H4 (cell line): ENCODE data around the gene CLASRP. TPM values are rescaled to one million over a fixed set of nuclear protein-coding genes. Genes with fewer than 3 reads are reported as not detected.
A peak's percentile ranks its signal among the peaks of the same experiment; 100 is the strongest.

Experiments used
- DNase-seq: peaks from one replicate; pipeline ENCODE4 v3.0.0-alpha.2; 2015; ENCODE audit warnings: low spot score
- total RNA-seq: library from RNA; depleted of rRNA; stranded (reverse); fragments of >200 nt; shearing (Covaris generic); gene quantifications from 2 replicates; pipeline ENCODE4 v1.2.3, GENCODE V29; 2014

CLASRP gene
- total RNA-seq, 1 experiment from 2014 or later, result 20.4 TPM

- no peak for DNase-seq
These were observed 23.1 kb downstream of the CLASRP start for GRCh38 chr19:45061965-45062364.

GRCh38 chr19:45063851-45064801 is 25.3 kb downstream of the CLASRP start:
- DNase-seq, result no peak

GRCh38 chr19:45066921-45067661 is 28.2 kb downstream of the CLASRP start:
- DNase-seq, result no peak

GRCh38 chr19:45068041-45068440 is 29.2 kb downstream of the CLASRP start:
- no peak for DNase-seq

GRCh38 chr19:45069056-45069455 is 30.2 kb downstream of the CLASRP start:
- no peak for DNase-seq

- no peak for DNase-seq
These were observed 31.4 kb downstream of the CLASRP start for GRCh38 chr19:45070214-45070613.

- DNase-seq, result no peak
These were observed 32.2 kb downstream of the CLASRP start for GRCh38 chr19:45070861-45071544.

GRCh38 chr19:45071545-45071938 is 32.7 kb downstream of the CLASRP start:
- DNase-seq, result no peak

- DNase-seq, result no peak
These were observed 33.3 kb downstream of the CLASRP start for GRCh38 chr19:45071969-45072790.

GRCh38 chr19:45074744-45075300 is 36.0 kb downstream of the CLASRP start:
- no peak for DNase-seq

- DNase-seq, result peak; percentile 26
These were observed 36.6 kb downstream of the CLASRP start for GRCh38 chr19:45075301-45076028.

GRCh38 chr19:45076029-45076850 is 37.4 kb downstream of the CLASRP start, which contains the start of gene ZNF296:
Gene ZNF296, minus strand, starts transcription at chr19:45076478. Its CDS starts 105 bp downstream, at chr19:45076373.
- no peak for DNase-seq

- DNase-seq, result no peak
These were observed 38.2 kb downstream of the CLASRP start for GRCh38 chr19:45076851-45077730.

GRCh38 chr19:45078390-45079062 is 39.7 kb downstream of the CLASRP start:
- DNase-seq, result no peak

GRCh38 chr19:45079063-45079910 is 40.4 kb downstream of the CLASRP start, which contains the start of gene GEMIN7:
Gene GEMIN7, plus strand, starts transcription at chr19:45079260. Its CDS starts 10,855 bp downstream, at chr19:45090115.
- peak; percentile 25 for DNase-seq

- no peak for DNase-seq
These were observed 41.1 kb downstream of the CLASRP start for GRCh38 chr19:45079911-45080370.
